ENCODE measurements around the gene SMARCAL1. TPM values are rescaled to one million over a fixed set of nuclear protein-coding genes. Genes with fewer than 3 reads are reported as not detected.
A peak's percentile ranks its signal among the peaks of the same experiment; 100 is the strongest.
"Not testable (repeated sequence)": the region's sequence is repeated elsewhere in the genome, so short reads cannot be mapped to it uniquely, and the experiment has no call there.

The SMARCAL1 gene
- total RNA-seq, 2 experiments from 2014 or later = 20.8 to 25.2 TPM

GRCh38 chr2:216375286-216375685 is 37.0 kb upstream of the SMARCAL1 start:
- Mint-ChIP-seq H3K27me3 (peaks cover 27% of the 10 kb centered on the region), H3K4me1 (ENCODE audit: low read depth) (peaks cover 11% of the 10 kb centered on the region), H3K4me3 (no peak overlapping the region), H3K27ac (no peak overlapping the region), H3K36me3 (no peaks in the 10 kb centered on the region), H3K9me3 (no peaks in the 10 kb centered on the region)
- DNase-seq = no peak
- intact Hi-C loops (cut with micrococcal nuclease) = no loop called here
- POLR2A ChIA-PET = no interaction called here
- CTCF ChIA-PET = interaction anchor here (1.6 kb wide), 1 partner anchor 23 kb away, joined by 4 read pairs; no protein-coding TSS in a partner anchor

GRCh38 chr2:216379977-216380376 is 32.3 kb upstream of the SMARCAL1 start:
- intact Hi-C loops (cut with micrococcal nuclease) = no loop called here
- no peaks in the 10 kb centered on the region for H3K36me3 Mint-ChIP-seq

GRCh38 chr2:216384409-216384808 is 27.9 kb upstream of the SMARCAL1 start:
- H3K27ac Mint-ChIP-seq; CTCF ChIA-PET; H3K9me3 Mint-ChIP-seq; POLR2A ChIA-PET; DNase-seq; H3K4me3 Mint-ChIP-seq; H3K27me3 Mint-ChIP-seq; H3K36me3 Mint-ChIP-seq; intact Hi-C loops (cut with micrococcal nuclease): not testable (repeated sequence)
- peaks cover 16% of the 10 kb centered on the region for H3K4me1 Mint-ChIP-seq (ENCODE audit: low read depth)

More at GRCh38 chr2:216379977-216380376, 32.3 kb upstream of the SMARCAL1 start:
- ChIA-PET CTCF (interaction anchor here (1.4 kb wide), 1 partner anchor 25 kb away, joined by 4 read pairs; no protein-coding TSS in a partner anchor), POLR2A (no interaction called here)
- Mint-ChIP-seq H3K27ac (no peak overlapping the region), H3K27me3 (peaks cover 3% of the 10 kb centered on the region), H3K4me1 (ENCODE audit: low read depth) (no peaks in the 10 kb centered on the region), H3K4me3 (no peak overlapping the region), H3K9me3 (no peaks in the 10 kb centered on the region)
- DNase-seq = no peak

GRCh38 chr2:216385478-216385877 is 26.8 kb upstream of the SMARCAL1 start:
- H3K4me3 Mint-ChIP-seq = no peak overlapping the region
- no peaks in the 10 kb centered on the region for H3K9me3 Mint-ChIP-seq
- H3K36me3 Mint-ChIP-seq = no peaks in the 10 kb centered on the region
- POLR2A ChIA-PET = no interaction called here
- CTCF ChIA-PET = no interaction called here
- peaks cover 16% of the 10 kb centered on the region for H3K4me1 Mint-ChIP-seq (ENCODE audit: low read depth)
- no peaks in the 10 kb centered on the region for H3K27me3 Mint-ChIP-seq
- intact Hi-C loops (cut with micrococcal nuclease) = no loop called here
- H3K27ac Mint-ChIP-seq = no peak overlapping the region
- no peak for DNase-seq

DNA sequence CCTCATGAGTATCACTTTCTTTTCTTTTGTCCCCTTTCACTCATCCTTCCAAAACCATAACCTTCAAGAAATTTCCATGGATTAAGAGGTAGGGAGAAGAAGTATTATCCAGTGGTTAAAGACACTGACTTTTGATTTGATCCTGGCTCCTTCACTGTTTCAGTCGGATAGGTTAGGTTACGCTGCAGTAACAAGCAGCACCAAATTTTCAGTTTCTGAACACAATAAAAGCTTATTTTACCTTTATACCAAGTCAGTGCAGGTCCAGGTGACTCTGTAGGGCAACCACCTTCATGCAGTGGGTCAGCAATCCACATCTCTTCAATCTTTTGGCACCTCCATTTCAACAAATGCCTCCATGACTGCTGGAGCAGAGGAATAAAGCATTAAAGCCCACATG is 25.0 kb upstream of the SMARCAL1 start:
- ChIA-PET POLR2A (no interaction called here), CTCF (no interaction called here)
- H3K27me3 Mint-ChIP-seq = no peaks in the 10 kb centered on the region
- intact Hi-C loops (cut with micrococcal nuclease) = no loop called here
- H3K27ac Mint-ChIP-seq = no peak overlapping the region
- no peak overlapping the region for H3K4me3 Mint-ChIP-seq
- H3K9me3 Mint-ChIP-seq = no peaks in the 10 kb centered on the region
- no peak for DNase-seq
- no peaks in the 10 kb centered on the region for H3K36me3 Mint-ChIP-seq
- H3K4me1 Mint-ChIP-seq (ENCODE audit: low read depth) = peaks cover 16% of the 10 kb centered on the region

DNA sequence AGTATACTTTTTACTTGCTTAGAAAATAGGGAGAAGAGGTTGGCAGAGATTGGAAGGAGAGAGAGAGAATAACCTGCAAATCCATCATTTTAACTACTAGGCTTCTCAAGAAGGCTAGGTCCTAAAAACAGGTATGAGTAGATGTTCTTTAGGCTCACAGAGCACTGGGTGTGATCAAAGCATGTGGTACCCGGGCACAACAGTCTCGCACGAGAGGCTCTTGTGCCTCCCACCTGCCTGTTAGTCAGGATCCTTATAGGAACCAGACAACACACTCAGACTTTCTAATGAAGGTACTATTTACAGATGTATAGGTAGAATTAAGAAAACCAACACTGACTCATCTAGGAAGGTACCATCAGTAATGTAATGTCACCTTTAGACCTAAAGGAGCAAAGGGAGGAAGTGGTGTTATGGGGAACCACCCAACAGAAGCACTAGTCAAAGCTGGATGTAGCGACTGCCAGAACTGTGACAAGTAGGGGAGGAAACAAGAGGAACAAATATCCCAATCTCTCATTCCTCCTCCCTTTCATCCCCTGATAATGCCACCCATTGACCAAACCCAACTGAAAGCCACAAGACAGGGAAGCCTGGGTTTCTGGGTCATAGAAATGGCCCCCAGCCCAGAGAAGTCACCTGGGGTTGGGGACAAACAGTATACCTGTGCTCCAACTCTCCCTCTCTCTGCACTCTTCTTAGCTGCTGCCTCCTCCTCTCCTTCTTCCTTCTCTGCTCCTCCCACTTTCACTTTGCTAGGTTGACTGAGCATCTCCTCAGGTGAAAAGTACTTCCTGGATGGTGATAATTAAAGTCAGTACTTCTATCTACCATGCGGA is 24.0 kb upstream of the SMARCAL1 start:
- H3K9me3 Mint-ChIP-seq = no peaks in the 10 kb centered on the region
- peak overlapping the region; percentile 40 for H3K27ac Mint-ChIP-seq
- intact Hi-C loops (cut with micrococcal nuclease) = loop anchor here (1.0 kb wide), 1 partner anchor 39 kb away; no protein-coding TSS in a partner anchor
- no peaks in the 10 kb centered on the region for H3K36me3 Mint-ChIP-seq
- ChIA-PET POLR2A (no interaction called here), CTCF (interaction anchor here (0.6 kb wide), 1 partner anchor 16 kb away, joined by 3 read pairs; no protein-coding TSS in a partner anchor)
- DNase-seq = peak; percentile 52
- no peak overlapping the region for H3K4me3 Mint-ChIP-seq
- no peaks in the 10 kb centered on the region for H3K27me3 Mint-ChIP-seq
- H3K4me1 Mint-ChIP-seq (ENCODE audit: low read depth) = peaks cover 16% of the 10 kb centered on the region

DNA sequence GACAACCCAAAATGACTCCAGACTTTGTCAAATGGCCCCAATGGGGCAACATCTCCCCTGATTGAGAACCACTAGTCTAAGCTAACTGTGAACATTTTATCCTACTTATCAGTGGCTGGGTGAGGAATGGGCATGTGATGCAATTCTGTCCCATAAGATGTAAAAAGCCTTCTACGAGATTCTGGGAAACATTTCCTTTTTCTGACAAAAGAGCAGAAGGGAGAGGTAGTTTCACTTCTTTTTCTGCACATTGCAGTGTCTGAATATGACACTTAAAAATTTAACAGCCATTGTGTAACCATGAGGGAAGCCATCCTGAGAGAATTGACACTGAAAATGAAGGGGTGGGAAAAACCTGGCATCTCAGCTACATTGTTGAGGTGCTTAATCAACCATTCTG is 22.7 kb upstream of the SMARCAL1 start:
- H3K36me3 Mint-ChIP-seq = no peaks in the 10 kb centered on the region
- CTCF ChIA-PET = no interaction called here
- H3K27me3 Mint-ChIP-seq = no peaks in the 10 kb centered on the region
- no peak for DNase-seq
- peaks cover 16% of the 10 kb centered on the region for H3K4me1 Mint-ChIP-seq (ENCODE audit: low read depth)
- H3K4me3 Mint-ChIP-seq = no peak overlapping the region
- intact Hi-C loops (cut with micrococcal nuclease) = no loop called here
- no peaks in the 10 kb centered on the region for H3K9me3 Mint-ChIP-seq
- H3K27ac Mint-ChIP-seq = no peak overlapping the region
- POLR2A ChIA-PET = no interaction called here

DNA sequence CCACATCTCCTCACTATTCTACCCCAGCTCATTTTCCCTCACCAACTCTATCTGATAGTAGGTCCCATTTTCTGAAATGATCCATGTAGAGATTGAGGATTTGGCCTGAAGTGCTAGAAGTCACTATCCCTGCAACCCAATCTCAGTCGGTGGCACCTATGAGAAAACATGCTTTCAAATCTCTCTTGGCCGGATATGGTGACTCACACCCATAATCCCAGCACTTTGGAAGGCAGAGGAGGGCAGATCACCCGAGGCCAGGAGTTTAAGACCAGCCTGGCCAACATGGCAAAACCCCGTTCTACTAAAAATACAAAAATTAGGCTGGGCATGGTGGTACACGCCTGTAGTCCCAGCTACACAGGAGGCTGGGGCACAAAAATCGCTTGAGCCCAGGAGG is 20.9 kb upstream of the SMARCAL1 start:
- Mint-ChIP-seq H3K9me3 (no peaks in the 10 kb centered on the region), H3K27me3 (peaks cover 1% of the 10 kb centered on the region), H3K27ac (no peak overlapping the region), H3K36me3 (no peaks in the 10 kb centered on the region), H3K4me1 (ENCODE audit: low read depth) (peaks cover 16% of the 10 kb centered on the region), H3K4me3 (no peak overlapping the region)
- intact Hi-C loops (cut with micrococcal nuclease) = no loop called here
- ChIA-PET CTCF (interaction anchor here (2.2 kb wide), 1 partner anchor 13 kb away, joined by 12 read pairs; no protein-coding TSS in a partner anchor), POLR2A (no interaction called here)
- DNase-seq = no peak

GRCh38 chr2:216392018-216392562 is 20.2 kb upstream of the SMARCAL1 start:
- Mint-ChIP-seq H3K4me1 (ENCODE audit: low read depth) (peaks cover 16% of the 10 kb centered on the region), H3K9me3 (no peaks in the 10 kb centered on the region), H3K36me3 (no peaks in the 10 kb centered on the region), H3K27ac (no peak overlapping the region), H3K27me3 (peaks cover 1% of the 10 kb centered on the region), H3K4me3 (no peak overlapping the region)
- ChIA-PET CTCF (interaction anchor here (2.2 kb wide), 1 partner anchor 12 kb away, joined by 12 read pairs; no protein-coding TSS in a partner anchor), POLR2A (no interaction called here)
- no peak for DNase-seq
- intact Hi-C loops (cut with micrococcal nuclease) = no loop called here

DNA sequence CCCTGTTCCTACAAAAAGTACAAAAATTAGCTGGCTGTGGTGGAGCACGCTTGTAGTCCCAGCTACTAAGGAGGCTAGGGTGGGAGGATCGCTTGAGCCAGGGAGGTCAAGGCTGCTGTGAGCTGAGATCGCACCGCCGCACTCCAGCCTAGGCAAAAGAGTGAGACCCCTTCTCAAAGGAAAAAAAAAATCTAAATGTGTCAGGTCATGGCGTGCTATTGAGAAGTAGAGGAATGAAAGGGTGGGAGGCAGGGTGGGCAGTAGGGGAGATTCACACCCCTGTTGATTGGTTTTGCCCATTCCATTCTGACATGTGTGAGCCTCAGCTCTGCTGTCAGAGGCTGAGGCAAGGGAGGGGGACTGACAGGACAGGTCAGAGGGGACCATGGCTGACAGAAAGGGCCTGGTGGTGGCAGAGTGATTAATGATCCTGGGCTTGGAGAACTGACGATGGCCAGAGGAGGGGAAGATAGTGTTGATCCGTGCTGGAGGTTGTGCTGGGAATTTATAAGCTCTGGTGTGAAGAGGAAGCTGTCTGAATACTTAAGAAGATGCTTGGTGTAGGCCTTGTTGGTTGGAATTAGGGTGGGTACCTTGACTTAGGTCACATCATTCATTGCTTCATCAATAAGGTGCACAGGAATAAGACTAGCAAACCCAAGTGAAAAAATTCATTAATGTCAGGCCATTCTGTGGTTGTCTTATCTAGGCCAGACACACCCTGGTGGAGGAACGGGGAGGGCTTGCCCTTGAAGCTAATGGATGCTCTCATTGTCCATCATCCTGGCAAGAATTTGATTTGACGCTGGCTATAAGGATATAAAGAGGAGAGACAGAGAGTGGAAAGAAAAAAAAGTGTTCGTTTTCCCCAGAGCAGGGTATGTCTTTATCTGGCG is 19.1 kb upstream of the SMARCAL1 start:
- Mint-ChIP-seq H3K4me3 (no peak overlapping the region), H3K27me3 (peaks cover 1% of the 10 kb centered on the region), H3K4me1 (ENCODE audit: low read depth) (peaks cover 8% of the 10 kb centered on the region), H3K9me3 (no peaks in the 10 kb centered on the region), H3K36me3 (no peaks in the 10 kb centered on the region), H3K27ac (no peak overlapping the region)
- intact Hi-C loops (cut with micrococcal nuclease) = no loop called here
- POLR2A ChIA-PET = no interaction called here
- no peak for DNase-seq
- CTCF ChIA-PET = interaction anchor here (2.2 kb wide), 1 partner anchor 11 kb away, joined by 12 read pairs; no protein-coding TSS in a partner anchor

- intact Hi-C loops (cut with micrococcal nuclease) = no loop called here
- Mint-ChIP-seq H3K36me3 (no peaks in the 10 kb centered on the region), H3K4me3 (no peak overlapping the region), H3K4me1 (ENCODE audit: low read depth) (no peaks in the 10 kb centered on the region), H3K27me3 (peaks cover 1% of the 10 kb centered on the region), H3K9me3 (no peaks in the 10 kb centered on the region), H3K27ac (no peak overlapping the region)
- ChIA-PET POLR2A (no interaction called here), CTCF (no interaction called here)
- DNase-seq = no peak
Observed at GRCh38 chr2:216394881-216395280, 17.4 kb upstream of the SMARCAL1 start.

DNA sequence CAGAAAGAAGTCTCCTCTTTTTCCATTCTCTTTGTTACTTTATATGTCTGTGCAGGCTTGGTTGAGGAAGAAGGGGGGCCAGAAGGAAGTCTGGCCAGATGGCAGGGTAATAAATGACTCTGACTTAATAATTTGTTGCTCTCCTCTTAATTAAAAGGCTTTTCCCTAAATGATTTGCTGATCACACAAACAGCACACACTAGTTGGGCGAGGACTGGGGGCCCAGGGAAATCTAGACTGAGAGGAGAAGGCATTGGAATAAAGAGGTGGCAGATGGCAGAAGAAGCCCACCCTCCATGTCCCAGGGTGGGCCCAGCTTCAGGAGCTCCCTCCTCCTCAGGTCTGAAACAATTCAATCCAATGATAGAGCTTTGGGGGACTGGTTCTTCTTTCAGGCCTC is 12.7 kb upstream of the SMARCAL1 start:
- Mint-ChIP-seq H3K36me3 (no peaks in the 10 kb centered on the region), H3K27me3 (peaks cover 1% of the 10 kb centered on the region), H3K4me1 (ENCODE audit: low read depth) (no peaks in the 10 kb centered on the region), H3K4me3 (no peak overlapping the region), H3K27ac (no peak overlapping the region), H3K9me3 (no peaks in the 10 kb centered on the region)
- ChIA-PET CTCF (interaction anchor here (1.2 to 2.9 kb wide), 2 partner anchors 71 to 177 kb away, joined by 4 to 10 read pairs; no protein-coding TSS in a partner anchor), POLR2A (no interaction called here)
- no peak for DNase-seq
- intact Hi-C loops (cut with micrococcal nuclease) = loop anchor here (5.0 kb wide), 1 partner anchor 247 kb away; no protein-coding TSS in a partner anchor
